GM12878 (cell line): Measurements from ENCODE around the gene ADSS2. TPM values are rescaled to one million over a fixed set of nuclear protein-coding genes. Genes with fewer than 3 reads are reported as not detected.

Experiments used
- ATAC-seq: fragments of 200-7000 bp; cut with Tn5 transposase; 3 replicates; pipeline ENCODE4 v1.9.1; 2020; ENCODE audit warnings: mild to moderate bottlenecking, moderate library complexity
- BruUV-seq: library from RNA; stranded (reverse); fragments of 400-500 nt; replicated peaks from 2 replicates; lab custom pipeline; 2021; lab: Mats Ljungman, UMichigan
- CTCF ChIA-PET: fragments of 300-600 bp; sonication (Branson Sonifier 250); formaldehyde crosslinking; extraction: SDS; loops from one replicate; lab custom pipeline; 2021; ENCODE audit warnings: inconsistent platforms; lab: Yijun Ruan, JAX
- POLR2A ChIA-PET: fragments of 350-600 bp; formaldehyde crosslinking; extraction: SDS; loops from one replicate; lab custom pipeline; 2021; ENCODE audit warnings: inconsistent platforms; lab: Charles Lee
- RAD21 ChIA-PET: fragments of 300-600 bp; sonication (Branson Sonifier 250); formaldehyde crosslinking; loops from one replicate; lab custom pipeline; 2023; ENCODE audit warnings: antibody characterized with exemption; ENCODE audit not compliant: unreplicated experiment; lab: Charles Lee
- SMC1A ChIA-PET: fragments of 300-600 bp; sonication (Branson Sonifier 250); formaldehyde crosslinking; loops from one replicate; lab custom pipeline; 2023; ENCODE audit not compliant: unreplicated experiment, uncharacterized antibody; lab: Charles Lee
- DNase-seq: peaks from one replicate; pipeline ENCODE4 v3.0.0-alpha.2; 2011; ENCODE audit warnings: low read depth, low spot score
- FAIRE-seq: peaks from 3 replicates; lab custom pipeline; 2011; peaks lifted over from hg19 to GRCh38; lab: Jason Lieb, UNC
- H2AFZ ChIP-seq: 2 replicates; pipeline ENCODE4 v1.6.0; 2011; ENCODE audit warnings: low read depth, low read length, control low read depth; ENCODE audit not compliant: control insufficient read depth
- H3K27ac ChIP-seq: 2 replicates; pipeline ENCODE4 v1.5.1; 2011; ENCODE audit warnings: control low read depth; ENCODE audit not compliant: control insufficient read depth, insufficient read depth
- H3K27me3 ChIP-seq, 2 experiments: replicated peaks in 1 of 2; 2 replicates each; pipeline versions ENCODE4 v1.6.0 to v1.6.1; 2011; ENCODE audit warnings: low read length in 1 of 2; ENCODE audit not compliant: control insufficient read depth in 2 of 2, insufficient read depth in 2 of 2
- H3K36me3 ChIP-seq, 2 experiments: 2 replicates each; pipeline ENCODE4 v1.5.1; 2011; ENCODE audit warnings: low read length in 1 of 2; ENCODE audit not compliant: control insufficient read depth in 2 of 2, insufficient read depth in 2 of 2
- H3K4me1 ChIP-seq: 2 replicates; pipeline ENCODE4 v1.6.1; 2011; ENCODE audit warnings: mild to moderate bottlenecking, low read length, moderate library complexity, mixed read lengths; ENCODE audit not compliant: control insufficient read depth, insufficient read depth
- H3K4me2 ChIP-seq: 2 replicates; pipeline ENCODE4 v1.6.0; 2011; ENCODE audit warnings: control low read depth; ENCODE audit not compliant: control insufficient read depth, insufficient read depth
- H3K4me3 ChIP-seq: fragments of 200-600 bp; sonication (generic); 2 replicates; pipeline ENCODE4 v1.5.1; 2016
- H3K79me2 ChIP-seq: 2 replicates; pipeline ENCODE4 v1.6.0; 2011; ENCODE audit warnings: low read length; ENCODE audit not compliant: control insufficient read depth, insufficient read depth
- H3K9ac ChIP-seq: 2 replicates; pipeline ENCODE4 v1.8.0; 2011; ENCODE audit warnings: low read length, control low read depth, mixed read lengths; ENCODE audit not compliant: control insufficient read depth, insufficient read depth
- H3K9me3 ChIP-seq: replicated peaks from 3 replicates; pipeline ENCODE4 v1.5.1; 2011; ENCODE audit warnings: mild to moderate bottlenecking, low read length; ENCODE audit not compliant: control insufficient read depth, insufficient read depth
- H4K20me1 ChIP-seq: 2 replicates; pipeline ENCODE4 v1.6.0; 2011; ENCODE audit not compliant: control insufficient read depth, insufficient read depth
- CBFB ChIP-seq: IDR thresholded peaks from 2 replicates; pipeline ENCODE4 v1.6.1; 2016; ENCODE audit warnings: antibody characterized with exemption, low read depth
- CBX5 ChIP-seq: sonication (generic); IDR thresholded peaks from 2 replicates; pipeline ENCODE4 v1.6.1; 2016; ENCODE audit warnings: low read depth, moderate library complexity, mild to moderate bottlenecking, inconsistent platforms
- DPF2 ChIP-seq: fragments of 450-650 bp; IDR thresholded peaks from 2 replicates; pipeline ENCODE4 v1.6.1; 2017; ENCODE audit warnings: mild to moderate bottlenecking
- IRF5 ChIP-seq: fragments of 450-650 bp; IDR thresholded peaks from 2 replicates; pipeline ENCODE4 v1.6.1; 2017; ENCODE audit warnings: borderline replicate concordance
- MLLT1 ChIP-seq: fragments of 450-650 bp; IDR thresholded peaks from 2 replicates; pipeline ENCODE4 v1.6.1; 2016; ENCODE audit warnings: mild to moderate bottlenecking
- POLR2AphosphoS2 ChIP-seq: IDR thresholded peaks from 2 replicates; pipeline ENCODE4 v1.6.1; 2011; ENCODE audit warnings: low read depth, mild to moderate bottlenecking, low read length, improper control_type of control experiment, moderate library complexity
- SREBF1 ChIP-seq: IDR thresholded peaks from 2 replicates; pipeline ENCODE4 v1.6.1; 2012; ENCODE audit warnings: mild to moderate bottlenecking, low read length
- SUZ12 ChIP-seq: fragments of 200-600 bp; sonication (generic); IDR thresholded peaks from one replicate; pipeline ENCODE4 v1.6.1; 2018; ENCODE audit warnings: antibody characterized with exemption, mild to moderate bottlenecking; ENCODE audit not compliant: unreplicated experiment
- TCF12 ChIP-seq: IDR thresholded peaks from 2 replicates; pipeline ENCODE4 v1.6.1; 2011; ENCODE audit warnings: low read depth, mild to moderate bottlenecking, low read length
- ZBTB11 ChIP-seq: fragments of 450-650 bp; formaldehyde crosslinking; IDR thresholded peaks from 2 replicates; pipeline ENCODE4 v1.5.0; 2022; ENCODE audit warnings: mild to moderate bottlenecking, missing genetic modification characterization
- ZSCAN29 ChIP-seq: fragments of 450-650 bp; IDR thresholded peaks from 2 replicates; pipeline ENCODE4 v1.6.1; 2017; ENCODE audit warnings: mild to moderate bottlenecking, moderate library complexity
- whole genome bisulfite sequencing: methylation state at CpG from one replicate; pipeline ENCODE4 v1.1.6; 2016; ENCODE audit warnings: low lambda C conversion rate; ENCODE audit not compliant: insufficient replicate concordance, insufficient coverage; ENCODE audit errors: missing lambda C conversion rate; 5-methylcytosine and 5-hydroxymethylcytosine counted together
- in situ Hi-C: fragments of 300-500 bp; cut with MboI; formaldehyde crosslinking; loops from 9 replicates; pipeline ENCODE4 v1.14.3; 2018; ENCODE audit warnings: mixed read lengths
- intact Hi-C: fragments of 100-400 bp; cut with micrococcal nuclease; formaldehyde crosslinking; loops from one replicate; pipeline ENCODE4 v1.14.2; 2022; ENCODE audit not compliant: unreplicated experiment
- polyA plus RNA-seq, 11 experiments: library from polyadenylated mRNA; depleted of rRNA in 4 of 11; unstranded in 6 of 11; stranded (reverse) in 5 of 11; fragments of >200 nt; fragmentation: Nextera tagmentation in 4 of 11; fragmentation: Illumina TruSeq in 1 of 11; extraction: Ambion mirVana in 4 of 11; extraction: Trizol in 1 of 11; gene quantifications; 1 replicate in 1 of 11; 2 replicates in 10 of 11; pipeline versions ENCODE4 v1.2.1 to v1.2.3, GENCODE V29; 2011 to 2016; ENCODE audit warnings: inconsistent platforms in 2 of 11, missing spikeins in 2 of 11, low read depth in 1 of 11
- total RNA-seq, 4 experiments: library from RNA; depleted of rRNA in 3 of 4; stranded (reverse); fragments of >200 nt in 3 of 4; fragmentation: Illumina TruSeq in 1 of 4; extraction: Trizol in 1 of 4; gene quantifications; 2 replicates each; pipeline versions ENCODE4 v1.2.1 to v1.2.3, GENCODE V29; 2013 to 2021
- TF ChIP-seq, protein P1 (sequence below): IDR thresholded peaks from 2 replicates; pipeline ENCODE4 v1.6.1; 2012; ENCODE audit warnings: low read depth, low read length, improper control_type of control experiment
- TF ChIP-seq, protein P2 (sequence below): fragments of 450-650 bp; formaldehyde crosslinking; IDR thresholded peaks from 2 replicates; pipeline ENCODE4 v1.4.0; 2022; ENCODE audit warnings: mild to moderate bottlenecking, moderate library complexity

ADSS2 gene
- total and polyA plus RNA-seq, 10 of the 15 experiments (the other 5 are each of a cell fraction or from before 2014, with no cell fraction given) = 8.1 to 49.3 (median 40.6) TPM

DNA sequence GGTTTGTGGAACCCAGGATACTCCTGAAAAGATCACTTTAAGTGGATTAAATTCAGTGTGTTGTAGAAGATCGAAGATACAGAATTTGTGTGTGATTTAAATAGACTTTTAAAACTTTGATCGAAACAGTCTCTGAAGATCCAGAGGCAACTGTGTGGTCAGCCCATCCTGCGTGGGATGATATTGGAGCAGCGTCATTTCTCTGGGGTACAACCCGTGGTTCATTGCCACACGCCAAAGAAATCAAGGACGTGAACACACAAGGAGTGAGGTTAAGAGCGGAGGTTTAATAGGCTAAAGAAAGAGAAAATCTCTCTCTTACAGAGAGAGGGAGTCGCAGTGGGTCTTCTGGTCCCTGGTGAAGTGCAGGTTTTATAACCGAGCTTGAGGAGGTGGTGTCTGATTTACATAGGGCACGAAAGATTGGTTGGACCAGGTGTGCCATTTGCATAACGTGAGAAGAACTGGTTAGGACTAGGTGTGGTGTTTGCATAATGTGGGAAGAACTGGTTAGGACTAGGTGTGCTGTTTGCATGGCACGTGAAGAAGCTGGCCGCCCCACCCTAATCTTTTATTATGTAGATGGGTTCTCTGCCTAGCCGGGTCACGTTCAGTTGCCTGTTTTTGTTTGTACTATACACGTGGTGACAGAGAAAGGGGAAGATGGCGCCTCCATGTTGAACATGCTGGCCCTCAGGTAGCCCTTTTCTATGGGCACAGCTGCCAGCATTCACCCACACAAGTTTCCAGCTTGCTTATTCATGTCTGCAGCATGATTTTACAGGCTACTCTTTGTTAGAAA lies 82.3 kb downstream of the ADSS2 start:
- in situ Hi-C loops (no loop called here), intact Hi-C loops (no loop called here)
- H3K36me3 ChIP-seq = no peaks in the 10 kb centered on the region
- no peak overlapping the region for H3K9ac ChIP-seq
- FAIRE-seq = no peak
- CTCF ChIA-PET = interaction anchor here (1.0 kb wide), 1 partner anchor 89 kb away, joined by 3 read pairs; no protein-coding TSS in a partner anchor
- peaks cover 7% of the 10 kb centered on the region for H3K4me1 ChIP-seq
- SMC1A ChIA-PET = no interaction called here
- H3K27ac ChIP-seq = no peak overlapping the region
- POLR2A ChIA-PET = no interaction called here
- RAD21 ChIA-PET = no interaction called here
- peaks cover 5% of the 10 kb centered on the region; the same call in 2 of the 3 replicates for H3K9me3 ChIP-seq
- H3K79me2 ChIP-seq = no peaks in the 10 kb centered on the region
- no peak overlapping the region for H2AFZ ChIP-seq
- H3K27me3 ChIP-seq = no peaks in the 10 kb centered on the region
- H3K4me3 ChIP-seq = no peak overlapping the region
- no peaks in the 10 kb centered on the region for H4K20me1 ChIP-seq
- DNase-seq = no peak
- BruUV-seq = no TSS peak
- WGBS = 66% methylated on average over 18 of the region's 18 CpGs
- H3K4me2 ChIP-seq = no peak overlapping the region
- no peak for ATAC-seq
- TF ChIP-seq MLLT1 (no peak), CBFB (no peak), POLR2AphosphoS2 (no peak), SREBF1 (no peak), ZBTB11 (CRISPR knock-in tag) (no peak), DPF2 (no peak), CBX5 (no peak), ZSCAN29 (no peak), TCF12 (no peak), SUZ12 (no peak), IRF5 (no peak)
- TF ChIP-seq, protein P1, sequence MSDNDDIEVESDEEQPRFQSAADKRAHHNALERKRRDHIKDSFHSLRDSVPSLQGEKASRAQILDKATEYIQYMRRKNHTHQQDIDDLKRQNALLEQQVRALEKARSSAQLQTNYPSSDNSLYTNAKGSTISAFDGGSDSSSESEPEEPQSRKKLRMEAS = no peak
- TF ChIP-seq, protein P2, sequence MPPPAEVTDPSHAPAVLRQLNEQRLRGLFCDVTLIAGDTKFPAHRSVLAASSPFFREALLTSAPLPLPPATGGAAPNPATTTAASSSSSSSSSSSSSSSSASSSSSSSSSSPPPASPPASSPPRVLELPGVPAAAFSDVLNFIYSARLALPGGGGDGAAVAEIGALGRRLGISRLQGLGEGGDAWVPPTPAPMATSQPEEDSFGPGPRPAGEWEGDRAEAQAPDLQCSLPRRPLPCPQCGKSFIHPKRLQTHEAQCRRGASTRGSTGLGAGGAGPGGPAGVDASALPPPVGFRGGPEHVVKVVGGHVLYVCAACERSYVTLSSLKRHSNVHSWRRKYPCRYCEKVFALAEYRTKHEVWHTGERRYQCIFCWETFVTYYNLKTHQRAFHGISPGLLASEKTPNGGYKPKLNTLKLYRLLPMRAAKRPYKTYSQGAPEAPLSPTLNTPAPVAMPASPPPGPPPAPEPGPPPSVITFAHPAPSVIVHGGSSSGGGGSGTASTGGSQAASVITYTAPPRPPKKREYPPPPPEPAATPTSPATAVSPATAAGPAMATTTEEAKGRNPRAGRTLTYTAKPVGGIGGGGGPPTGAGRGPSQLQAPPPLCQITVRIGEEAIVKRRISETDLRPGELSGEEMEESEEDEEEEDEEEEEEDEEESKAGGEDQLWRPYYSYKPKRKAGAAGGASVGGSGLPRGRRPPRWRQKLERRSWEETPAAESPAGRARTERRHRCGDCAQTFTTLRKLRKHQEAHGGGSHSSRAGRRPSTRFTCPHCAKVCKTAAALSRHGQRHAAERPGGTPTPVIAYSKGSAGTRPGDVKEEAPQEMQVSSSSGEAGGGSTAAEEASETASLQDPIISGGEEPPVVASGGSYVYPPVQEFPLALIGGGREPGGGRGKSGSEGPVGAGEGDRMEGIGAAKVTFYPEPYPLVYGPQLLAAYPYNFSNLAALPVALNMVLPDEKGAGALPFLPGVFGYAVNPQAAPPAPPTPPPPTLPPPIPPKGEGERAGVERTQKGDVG (CRISPR knock-in tag) = no peak
